ENCODE measurements around the gene HOXB13. TPM values are rescaled to one million over a fixed set of nuclear protein-coding genes. Genes with fewer than 3 reads are reported as not detected.

HOXB13 gene
- polyA plus RNA-seq, 1 donor from 2014 or later: not detected

- Histone ChIP-seq H3K4me2 (ENCODE audit: low read length) (no peak overlapping the region), H2AFZ (ENCODE audit: low read depth, low read length) (no peak overlapping the region), H4K20me1 (ENCODE audit: insufficient read depth) (no peaks in the 10 kb centered on the region), H3K27me3 (ENCODE audit: insufficient read depth, low read depth, low read length) (peaks cover 13% of the 10 kb centered on the region), H3K9ac (ENCODE audit: low read length) (no peak overlapping the region), H3K9me3 (ENCODE audit: low read length) (no peaks in the 10 kb centered on the region), H3K9me2 (ENCODE audit: insufficient read depth, low read length) (no peaks in the 10 kb centered on the region), H3K27ac (ENCODE audit: low read length) (no peak overlapping the region), H3K4me3 (ENCODE audit: low read length) (no peak overlapping the region), H3K36me3 (ENCODE audit: insufficient read depth, low read length) (no peaks in the 10 kb centered on the region), H3K79me2 (replicated peaks; ENCODE audit: insufficient read depth, low read length) (no peaks in the 10 kb centered on the region), H3F3A (ENCODE audit: insufficient read depth, low read length, poor library complexity, severe bottlenecking) (no peaks in the 10 kb centered on the region)
- no peak for TF ChIP-seq REST (IDR thresholded peaks at IDR 0.05; ENCODE audit: borderline replicate concordance)
- TF ChIP-seq SMC3 (conservative IDR thresholded peaks at IDR 0.05; ENCODE audit: poor library complexity): no peak
- TF ChIP-seq EZH2 (IDR thresholded peaks at IDR 0.05; ENCODE audit: borderline replicate concordance, insufficient read depth, low read length, poor library complexity, severe bottlenecking): no peak
- TF ChIP-seq POLR2AphosphoS5 (IDR thresholded peaks at IDR 0.05): no peak
- TF ChIP-seq MXI1 (conservative IDR thresholded peaks at IDR 0.05; ENCODE audit: poor library complexity, severe bottlenecking): no peak
- TF ChIP-seq EP300 (conservative IDR thresholded peaks at IDR 0.05; ENCODE audit: poor library complexity, severe bottlenecking): no peak
- TF ChIP-seq TAF1 (IDR thresholded peaks at IDR 0.05; ENCODE audit: low read depth): no peak
- TF ChIP-seq RAD21 (conservative IDR thresholded peaks at IDR 0.05): no peak
- TF ChIP-seq CTCF (IDR thresholded peaks at IDR 0.05; ENCODE audit: poor library complexity, severe bottlenecking): no peak
Observed at GRCh38 chr17:48769009-48769675, 40.6 kb upstream of the HOXB13 start.

GRCh38 chr17:48767263-48767774 is 38.8 kb upstream of the HOXB13 start:
- TF ChIP-seq CTCF (IDR thresholded peaks at IDR 0.05; ENCODE audit: poor library complexity, severe bottlenecking) (no peak), EZH2 (IDR thresholded peaks at IDR 0.05; ENCODE audit: borderline replicate concordance, insufficient read depth, low read length, poor library complexity, severe bottlenecking) (no peak), REST (IDR thresholded peaks at IDR 0.05; ENCODE audit: borderline replicate concordance) (no peak), SMC3 (conservative IDR thresholded peaks at IDR 0.05; ENCODE audit: poor library complexity) (no peak), POLR2AphosphoS5 (IDR thresholded peaks at IDR 0.05) (no peak), MXI1 (conservative IDR thresholded peaks at IDR 0.05; ENCODE audit: poor library complexity, severe bottlenecking) (no peak), TAF1 (IDR thresholded peaks at IDR 0.05; ENCODE audit: low read depth) (no peak), RAD21 (conservative IDR thresholded peaks at IDR 0.05) (no peak), EP300 (conservative IDR thresholded peaks at IDR 0.05; ENCODE audit: poor library complexity, severe bottlenecking) (no peak)

More at GRCh38 chr17:48767263-48767774, 38.8 kb upstream of the HOXB13 start:
- no peak overlapping the region for H3K4me3 ChIP-seq (ENCODE audit: low read length)
- no peak overlapping the region for H3K4me2 ChIP-seq (ENCODE audit: low read length)
- no peaks in the 10 kb centered on the region for H3K9me3 ChIP-seq (ENCODE audit: low read length)
- no peaks in the 10 kb centered on the region for H3F3A ChIP-seq (ENCODE audit: insufficient read depth, low read length, poor library complexity, severe bottlenecking)
- no peaks in the 10 kb centered on the region for H3K79me2 ChIP-seq (replicated peaks; ENCODE audit: insufficient read depth, low read length)
- peaks cover 20% of the 10 kb centered on the region for H3K27me3 ChIP-seq (ENCODE audit: insufficient read depth, low read depth, low read length)
- H2AFZ ChIP-seq (ENCODE audit: low read depth, low read length): no peak overlapping the region
- H3K9ac ChIP-seq (ENCODE audit: low read length): no peak overlapping the region
- no peaks in the 10 kb centered on the region for H4K20me1 ChIP-seq (ENCODE audit: insufficient read depth)
- no peaks in the 10 kb centered on the region for H3K9me2 ChIP-seq (ENCODE audit: insufficient read depth, low read length)
- no peaks in the 10 kb centered on the region for H3K36me3 ChIP-seq (ENCODE audit: insufficient read depth, low read length)
- no peak overlapping the region for H3K27ac ChIP-seq (ENCODE audit: low read length)

All from neural cell (in vitro differentiated cells).